HG02870 (cell line): ENCODE results near the gene MRPL55.

Source experiments
- ATAC-seq: cut with Tn5 transposase; IDR thresholded peaks from one replicate; pipeline ENCODE4 v1.9.1; 2021; ENCODE audit warnings: mild to moderate bottlenecking, moderate library complexity; ENCODE audit not compliant: unreplicated experiment

MRPL55 gene

DNA sequence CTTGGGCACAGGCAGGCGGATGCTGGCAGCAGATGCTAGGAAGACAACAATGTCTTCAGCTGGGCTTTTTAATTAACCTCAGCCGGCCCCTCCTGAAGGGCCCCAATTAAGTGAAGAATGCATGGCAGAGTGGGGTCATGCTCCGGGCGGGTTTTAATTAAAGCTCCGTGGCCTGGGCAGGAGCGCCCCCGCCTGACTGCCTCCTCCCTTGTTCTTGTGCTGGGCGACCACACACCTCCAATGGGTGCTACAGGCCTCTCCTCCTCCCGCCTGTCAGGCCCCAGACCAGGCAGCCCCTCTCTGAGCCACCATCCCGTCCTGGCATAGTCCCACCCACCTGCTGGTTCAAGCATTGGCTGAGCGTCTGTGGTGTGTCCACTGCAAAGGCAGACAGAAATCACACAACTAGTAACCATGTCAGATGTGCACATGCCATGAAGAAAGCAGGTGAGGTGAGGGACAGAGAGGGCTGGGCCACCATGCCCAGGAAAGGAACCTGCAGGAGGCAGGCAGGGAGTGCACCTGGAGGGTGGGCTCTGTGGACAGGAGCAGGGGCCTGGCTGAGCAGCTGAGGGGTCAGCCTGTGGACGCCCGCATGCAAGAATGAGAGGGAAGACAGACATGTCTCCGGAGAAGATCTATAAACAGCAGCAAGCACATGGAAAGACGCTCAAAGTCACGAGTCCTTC is 35.1 kb downstream of the MRPL55 start:
- ATAC-seq, result no peak

GRCh38 chr1:228073061-228073856 is 35.8 kb downstream of the MRPL55 start:
- no peak for ATAC-seq

GRCh38 chr1:228072658-228073043 is 36.4 kb downstream of the MRPL55 start:
- ATAC-seq, result no peak

GRCh38 chr1:228071839-228072657 is 37.1 kb downstream of the MRPL55 start:
- ATAC-seq, result no peak

DNA sequence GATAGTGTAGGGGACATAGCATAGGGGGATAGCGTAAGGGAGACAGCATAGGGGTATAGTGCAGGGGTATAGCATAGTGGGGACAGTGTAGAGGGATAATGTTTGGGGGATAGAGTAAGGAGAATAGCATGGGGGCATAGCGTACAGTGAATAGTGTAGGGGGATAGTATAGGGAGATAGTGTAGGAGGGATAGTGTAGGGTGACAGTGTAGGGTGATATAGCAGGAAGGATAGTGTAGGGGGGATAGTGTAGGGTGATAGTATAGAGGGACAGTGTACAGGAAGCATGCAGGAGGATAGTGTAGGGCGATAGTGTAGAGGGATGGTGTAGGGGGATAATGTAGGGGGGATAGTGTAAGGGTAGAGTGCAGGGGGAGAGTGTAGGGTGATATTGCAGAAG is 38.2 kb downstream of the MRPL55 start:
- no peak for ATAC-seq

DNA sequence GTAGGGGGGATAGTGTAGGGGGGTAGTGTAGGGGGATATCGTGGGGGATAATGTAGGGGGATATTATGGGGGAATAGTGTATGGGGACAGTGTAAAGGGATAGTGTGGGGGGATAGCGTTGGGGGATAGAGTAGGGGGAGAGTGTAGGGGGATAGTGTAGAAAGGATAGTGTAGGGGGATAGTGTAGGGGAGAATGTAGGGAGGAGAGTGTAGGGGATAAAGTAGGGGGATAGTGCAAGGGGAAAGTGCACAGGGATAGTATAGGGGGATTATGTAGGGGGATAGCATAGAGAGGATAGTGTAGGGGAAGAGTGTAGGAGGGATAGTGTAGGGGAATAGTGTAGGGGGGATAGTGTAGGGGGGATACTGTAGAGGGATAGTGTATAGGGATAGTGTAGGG is 38.9 kb downstream of the MRPL55 start:
- ATAC-seq, result no peak

GRCh38 chr1:228068359-228068758 is 40.7 kb downstream of the MRPL55 start:
- ATAC-seq, result no peak

DNA sequence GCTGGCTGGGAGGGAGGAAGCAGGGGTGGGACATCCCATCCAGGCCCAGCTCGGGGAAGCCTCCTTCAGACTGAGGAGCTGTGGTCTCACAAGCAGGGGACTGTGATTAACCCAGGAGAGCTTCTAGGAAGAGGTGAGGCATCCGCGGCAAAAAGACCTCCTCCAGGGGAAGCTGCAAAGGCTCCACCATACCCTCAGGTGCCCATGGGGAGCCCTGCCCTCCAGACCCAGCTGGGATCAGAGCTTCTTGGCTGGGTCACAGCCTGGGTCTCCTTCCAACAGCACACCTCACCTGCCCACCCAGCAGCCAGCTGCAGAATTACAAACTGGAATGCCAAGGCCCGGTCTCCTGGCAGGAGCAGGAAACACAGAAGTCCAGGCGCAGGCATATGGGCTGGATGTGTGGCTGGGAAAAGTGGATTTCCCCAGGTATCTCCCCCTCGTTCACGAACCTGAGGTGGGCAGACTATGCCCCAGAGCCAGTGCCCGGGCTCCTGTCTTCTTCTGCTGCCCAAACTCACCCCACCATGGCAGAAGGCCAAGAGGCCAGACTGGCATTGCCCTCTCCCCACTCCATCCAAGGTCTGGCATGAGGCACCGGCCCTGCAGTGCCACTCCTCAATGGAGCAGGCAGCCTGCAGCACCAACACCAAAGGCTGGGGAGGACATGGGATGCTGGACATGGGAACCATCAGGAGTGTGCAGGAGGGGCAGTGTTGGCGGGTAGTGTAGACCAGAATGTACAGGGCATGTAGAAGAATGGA is 42.0 kb downstream of the MRPL55 start:
- ATAC-seq, result no peak

GRCh38 chr1:228066416-228066815 is 42.7 kb downstream of the MRPL55 start:
- no peak for ATAC-seq

GRCh38 chr1:228065543-228066347 is 43.4 kb downstream of the MRPL55 start:
- no peak for ATAC-seq

DNA sequence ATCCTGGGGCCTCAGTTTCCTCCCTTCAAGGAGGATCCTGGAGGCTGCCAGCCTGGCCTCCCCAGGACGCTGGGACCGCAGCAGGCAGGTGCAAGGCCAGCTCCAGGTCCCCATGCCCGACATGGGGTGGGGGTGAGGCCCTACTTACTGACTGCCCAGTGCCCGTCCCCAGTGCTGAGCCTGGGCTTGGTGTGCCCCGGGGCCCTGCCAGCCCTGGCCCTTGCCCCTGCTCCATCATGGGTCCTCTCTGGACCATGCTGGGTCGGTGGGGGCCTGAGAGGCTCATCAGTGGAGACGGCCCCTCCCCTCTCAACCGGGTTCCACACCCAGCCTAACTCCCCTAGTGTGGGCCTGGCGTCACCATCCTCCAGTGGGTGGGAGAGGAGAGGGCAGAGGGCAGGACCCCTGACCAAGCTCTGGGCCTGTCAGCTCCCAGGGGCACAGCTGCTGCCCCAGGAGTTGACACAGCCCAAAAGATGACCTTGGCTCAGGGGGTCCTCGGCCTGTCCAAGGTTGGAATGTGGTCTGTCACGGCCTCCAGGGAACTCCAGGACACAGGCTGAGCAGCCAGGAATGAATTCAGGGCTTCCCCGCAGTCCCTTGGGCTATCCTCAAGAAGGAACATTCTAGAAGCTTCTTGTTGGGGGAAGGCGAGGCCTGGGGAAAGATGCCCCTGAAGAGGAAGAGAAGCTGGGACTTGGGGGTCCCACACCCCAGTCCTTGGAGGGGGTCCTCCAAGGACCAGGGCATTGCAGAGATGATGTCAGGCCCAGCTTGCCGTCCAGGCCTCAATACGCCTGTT is 44.2 kb downstream of the MRPL55 start:
- ATAC-seq, result no peak

DNA sequence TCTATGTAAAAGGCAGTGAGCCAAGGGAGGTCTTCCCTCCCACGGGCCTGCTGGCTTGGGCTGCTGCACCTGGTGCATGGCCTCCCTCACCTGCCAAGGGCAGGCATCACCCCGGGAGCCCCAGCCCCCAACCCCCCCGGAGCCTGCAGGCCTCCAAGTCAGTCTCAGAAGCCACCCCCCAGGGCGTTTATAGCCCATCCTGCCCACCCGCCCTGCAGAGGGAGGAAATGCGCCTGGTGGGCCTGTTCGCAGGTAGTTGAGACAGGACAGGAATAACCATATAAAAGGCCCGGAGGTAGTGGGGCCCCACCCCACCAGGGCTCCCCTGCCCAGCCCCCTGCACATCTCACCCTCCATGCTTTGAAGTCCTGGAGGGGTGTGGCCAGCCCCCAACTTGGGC is 44.8 kb downstream of the MRPL55 start:
- no peak for ATAC-seq

GRCh38 chr1:228063251-228064191 is 45.6 kb downstream of the MRPL55 start:
- ATAC-seq, result no peak

DNA sequence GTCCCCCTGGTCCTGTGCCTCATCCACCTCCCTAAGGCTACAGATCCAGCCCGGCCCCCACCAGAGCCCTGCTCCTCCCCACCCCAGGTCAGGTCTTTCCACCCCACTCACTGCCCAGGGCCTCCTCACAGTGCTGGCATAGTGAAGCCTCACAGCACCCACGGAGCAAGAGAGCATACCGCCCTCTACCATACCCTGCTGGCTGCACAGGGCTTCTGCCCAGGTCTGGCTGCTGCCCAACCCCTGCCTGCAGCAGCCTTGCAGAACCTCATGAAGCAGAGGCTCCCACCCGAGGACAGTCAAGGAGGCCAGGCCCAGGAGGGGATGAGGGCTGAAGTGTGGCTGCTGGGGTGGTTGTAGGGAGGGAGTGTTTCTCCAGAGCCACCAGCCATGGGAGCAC is 46.3 kb downstream of the MRPL55 start:
- ATAC-seq, result no peak

GRCh38 chr1:228062085-228062791 is 46.9 kb downstream of the MRPL55 start:
- no peak for ATAC-seq

DNA sequence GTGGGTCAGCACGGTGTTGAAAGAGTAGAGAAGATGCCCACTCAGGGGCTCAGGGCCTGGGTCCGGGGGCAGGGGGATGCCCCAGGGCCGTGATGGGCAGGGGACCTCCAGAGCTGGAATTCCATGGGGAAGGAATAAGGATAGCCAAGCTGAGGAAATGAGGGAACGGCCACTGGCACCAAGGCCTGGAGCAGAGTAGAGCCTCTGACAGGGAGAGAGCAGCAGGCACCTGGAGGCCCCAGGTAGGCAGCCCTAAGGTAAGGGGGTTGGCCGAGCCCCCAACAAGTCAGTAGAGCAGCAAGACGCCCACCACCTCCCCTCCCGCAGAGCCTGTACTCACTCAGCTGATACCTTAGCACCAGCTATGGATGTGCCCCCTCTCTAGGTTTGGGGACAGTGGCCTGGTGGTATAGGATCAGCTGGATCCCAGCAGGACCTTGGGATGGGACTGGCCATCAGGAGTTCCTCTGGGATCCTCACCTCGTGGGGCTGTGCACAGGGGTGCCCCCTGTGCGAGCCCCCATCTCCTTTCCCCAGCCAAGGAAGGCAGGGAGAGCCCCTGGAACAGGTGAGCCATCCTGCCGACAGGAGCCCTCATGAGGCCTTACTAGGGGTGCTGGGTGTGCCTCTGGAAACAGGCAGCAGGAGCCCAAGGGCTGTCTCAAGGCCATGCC is 47.6 kb downstream of the MRPL55 start:
- ATAC-seq, result no peak
